Breast epithelium (tissue), 3 donors: ENCODE results near the gene CCDC3.

Experiments used
- CTCF ChIP-seq, 3 donors: fragments of 450-650 bp; IDR thresholded peaks; one replicate each; pipeline ENCODE4 v1.5.1; 2016 to 2017; ENCODE audit warnings: antibody characterized with exemption in 3 of 3, mild to moderate bottlenecking in 3 of 3, moderate library complexity in 3 of 3
- POLR2A ChIP-seq: fragments of 450-650 bp; IDR thresholded peaks from one replicate; pipeline ENCODE4 v1.6.1; 2016; ENCODE audit warnings: antibody characterized with exemption, mild to moderate bottlenecking, moderate library complexity
- POLR2AphosphoS5 ChIP-seq, 3 donors: sonication (generic); formaldehyde crosslinking; IDR thresholded peaks; one replicate each; pipeline ENCODE4 v1.6.1; 2017; ENCODE audit warnings: antibody characterized with exemption in 3 of 3

- TF ChIP-seq CTCF (IDR thresholded peaks at IDR 0.05) (no peak), POLR2A (no peak), POLR2AphosphoS5 (IDR thresholded peaks at IDR 0.05) (no peak)
Observed at GRCh38 chr10:12974491-12975199, 26.9 kb downstream of the CCDC3 start.
